OCI-LY3 (cell line): ENCODE results near the gene NDUFB10.

Experiments
- EZH2phosphoT487 ChIP-seq: fragments of 200-600 bp; shearing (Covaris generic); IDR thresholded peaks from 2 replicates; pipeline ENCODE4 v1.6.1; 2018; ENCODE audit warnings: antibody characterized with exemption, mixed run types, low read depth
- TF ChIP-seq, protein P1 (sequence below): fragments of 200-600, 300-600 bp; sonication (generic); IDR thresholded peaks from 2 replicates; pipeline ENCODE4 v1.5.1; 2014; ENCODE audit warnings: antibody characterized with exemption, low read length, low read depth

DNA sequence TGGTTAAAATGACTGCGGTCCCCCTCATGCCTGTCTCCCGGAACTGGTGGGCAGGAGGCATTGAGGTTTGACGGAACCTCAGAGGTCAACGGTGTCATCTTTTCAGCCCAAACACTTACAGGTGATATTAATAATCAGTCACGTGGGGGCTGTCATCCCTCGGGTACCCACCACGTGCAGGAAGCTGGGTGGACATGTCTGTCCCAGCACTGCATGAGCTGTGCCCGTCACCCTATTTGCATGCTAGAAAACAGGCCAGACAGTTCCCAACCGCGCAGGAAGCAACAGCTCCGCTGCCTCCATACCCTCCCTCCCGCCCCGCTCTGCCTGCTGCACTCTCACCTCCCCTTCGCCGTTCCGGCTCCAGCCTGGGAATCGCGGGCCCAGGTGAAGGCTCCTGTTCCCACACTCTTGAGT is 31.8 kb downstream of the NDUFB10 start:
- TF ChIP-seq, protein P1, sequence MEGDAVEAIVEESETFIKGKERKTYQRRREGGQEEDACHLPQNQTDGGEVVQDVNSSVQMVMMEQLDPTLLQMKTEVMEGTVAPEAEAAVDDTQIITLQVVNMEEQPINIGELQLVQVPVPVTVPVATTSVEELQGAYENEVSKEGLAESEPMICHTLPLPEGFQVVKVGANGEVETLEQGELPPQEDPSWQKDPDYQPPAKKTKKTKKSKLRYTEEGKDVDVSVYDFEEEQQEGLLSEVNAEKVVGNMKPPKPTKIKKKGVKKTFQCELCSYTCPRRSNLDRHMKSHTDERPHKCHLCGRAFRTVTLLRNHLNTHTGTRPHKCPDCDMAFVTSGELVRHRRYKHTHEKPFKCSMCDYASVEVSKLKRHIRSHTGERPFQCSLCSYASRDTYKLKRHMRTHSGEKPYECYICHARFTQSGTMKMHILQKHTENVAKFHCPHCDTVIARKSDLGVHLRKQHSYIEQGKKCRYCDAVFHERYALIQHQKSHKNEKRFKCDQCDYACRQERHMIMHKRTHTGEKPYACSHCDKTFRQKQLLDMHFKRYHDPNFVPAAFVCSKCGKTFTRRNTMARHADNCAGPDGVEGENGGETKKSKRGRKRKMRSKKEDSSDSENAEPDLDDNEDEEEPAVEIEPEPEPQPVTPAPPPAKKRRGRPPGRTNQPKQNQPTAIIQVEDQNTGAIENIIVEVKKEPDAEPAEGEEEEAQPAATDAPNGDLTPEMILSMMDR: no peak
- no peak for TF ChIP-seq EZH2phosphoT487
